OCI-LY7 (cell line): ENCODE data around the gene ABR. TPM values are rescaled to one million over a fixed set of nuclear protein-coding genes. Genes with fewer than 3 reads are reported as not detected.

ENCODE experiments used
- BruUV-seq: library from RNA; stranded (reverse); fragments of 400-500 nt; replicated peaks from 2 replicates; lab custom pipeline; 2021; lab: Mats Ljungman, UMichigan
- CTCF ChIA-PET: fragments of 300-600 bp; sonication (Branson Sonifier 250); formaldehyde crosslinking; loops from one replicate; lab custom pipeline; 2022; ENCODE audit warnings: antibody characterized with exemption; ENCODE audit not compliant: unreplicated experiment; lab: Charles Lee
- POLR2A ChIA-PET: fragments of 300-600 bp; sonication (Branson Sonifier 250); formaldehyde crosslinking; loops from one replicate; lab custom pipeline; 2022; ENCODE audit warnings: antibody characterized with exemption; lab: Charles Lee
- DNase-seq: peaks from one replicate; pipeline ENCODE4 v3.0.0-alpha.2; 2015; ENCODE audit warnings: low spot score
- H2AFZ ChIP-seq: fragments of 200-600 bp; sonication (generic), shearing (Covaris generic); 2 replicates; pipeline ENCODE4 v1.6.1; 2014; ENCODE audit warnings: mild to moderate bottlenecking, antibody characterized with exemption, low read length, moderate library complexity
- H3K27ac ChIP-seq: fragments of 200-600 bp; sonication (generic); 2 replicates; pipeline ENCODE4 v1.5.1; 2014; ENCODE audit warnings: mixed run types, low read depth, mild to moderate bottlenecking, moderate library complexity, low read length, inconsistent platforms; ENCODE audit not compliant: poor library complexity, severe bottlenecking
- H3K36me3 ChIP-seq: fragments of 200-600 bp; sonication (generic); 2 replicates; pipeline ENCODE4 v1.6.1; 2014; ENCODE audit warnings: mild to moderate bottlenecking, antibody characterized with exemption, low read length, moderate library complexity, mixed read lengths; ENCODE audit not compliant: insufficient read depth
- H3K4me1 ChIP-seq: fragments of 200-600 bp; sonication (generic); 2 replicates; pipeline ENCODE4 v1.5.1; 2014; ENCODE audit warnings: mild to moderate bottlenecking, low read length; ENCODE audit not compliant: insufficient read depth, poor library complexity, severe bottlenecking
- H3K4me2 ChIP-seq: fragments of 200-600 bp; sonication (generic); 2 replicates; pipeline ENCODE4 v1.6.1; 2014; ENCODE audit warnings: mild to moderate bottlenecking, low read length
- H3K4me3 ChIP-seq: fragments of 200-600 bp; sonication (generic); 2 replicates; pipeline ENCODE4 v1.5.1; 2014; ENCODE audit warnings: mild to moderate bottlenecking, low read depth, low read length; ENCODE audit not compliant: poor library complexity, severe bottlenecking
- H3K79me2 ChIP-seq: fragments of 200-600 bp; sonication (generic); 2 replicates; pipeline ENCODE4 v1.6.1; 2016; ENCODE audit warnings: low read depth, mild to moderate bottlenecking, low read length, moderate library complexity, mixed read lengths; ENCODE audit not compliant: insufficient read depth
- H3K9me2 ChIP-seq: fragments of 200-600 bp; sonication (generic); 2 replicates; pipeline ENCODE4 v1.6.1; 2016; ENCODE audit warnings: mild to moderate bottlenecking, low read length, mixed read lengths; ENCODE audit not compliant: insufficient read depth
- H3K9me3 ChIP-seq: fragments of 200-600 bp; sonication (generic); 2 replicates; pipeline ENCODE4 v1.6.1; 2014; ENCODE audit warnings: mild to moderate bottlenecking, mixed run types, low read length, mixed read lengths
- H4K20me1 ChIP-seq: fragments of 200-600 bp; sonication (generic); 2 replicates; pipeline ENCODE4 v1.6.1; 2014; ENCODE audit warnings: mild to moderate bottlenecking, antibody characterized with exemption, low read length, moderate library complexity, mixed read lengths; ENCODE audit not compliant: insufficient read depth
- EZH2phosphoT487 ChIP-seq: fragments of 200-600 bp; sonication (generic); IDR thresholded peaks from 2 replicates; pipeline ENCODE4 v1.6.1; 2018; ENCODE audit warnings: low read depth, borderline replicate concordance, mild to moderate bottlenecking, mixed run types, antibody characterized with exemption, low read length, moderate library complexity, mixed read lengths
- intact Hi-C: fragments of 100-400 bp; cut with micrococcal nuclease; formaldehyde crosslinking; loops from one replicate; pipeline ENCODE4 v1.10.0; 2022; ENCODE audit not compliant: unreplicated experiment
- total RNA-seq, 2 experiments: library from RNA; depleted of rRNA in 1 of 2; stranded (reverse); fragments of >200 nt in 1 of 2; shearing (Covaris generic) in 1 of 2; gene quantifications; 2 replicates each; pipeline ENCODE4 v1.2.3, GENCODE V29; 2014 to 2022
- TF ChIP-seq, protein P1 (sequence below): fragments of 200-600 bp; sonication (generic); conservative IDR thresholded peaks from 2 replicates; pipeline ENCODE4 v1.5.1; 2014; ENCODE audit warnings: mild to moderate bottlenecking, antibody characterized with exemption, low read length, moderate library complexity, mixed read lengths

ABR gene
- total RNA-seq, 2 experiments from 2014 or later = 164 to 181 TPM

DNA sequence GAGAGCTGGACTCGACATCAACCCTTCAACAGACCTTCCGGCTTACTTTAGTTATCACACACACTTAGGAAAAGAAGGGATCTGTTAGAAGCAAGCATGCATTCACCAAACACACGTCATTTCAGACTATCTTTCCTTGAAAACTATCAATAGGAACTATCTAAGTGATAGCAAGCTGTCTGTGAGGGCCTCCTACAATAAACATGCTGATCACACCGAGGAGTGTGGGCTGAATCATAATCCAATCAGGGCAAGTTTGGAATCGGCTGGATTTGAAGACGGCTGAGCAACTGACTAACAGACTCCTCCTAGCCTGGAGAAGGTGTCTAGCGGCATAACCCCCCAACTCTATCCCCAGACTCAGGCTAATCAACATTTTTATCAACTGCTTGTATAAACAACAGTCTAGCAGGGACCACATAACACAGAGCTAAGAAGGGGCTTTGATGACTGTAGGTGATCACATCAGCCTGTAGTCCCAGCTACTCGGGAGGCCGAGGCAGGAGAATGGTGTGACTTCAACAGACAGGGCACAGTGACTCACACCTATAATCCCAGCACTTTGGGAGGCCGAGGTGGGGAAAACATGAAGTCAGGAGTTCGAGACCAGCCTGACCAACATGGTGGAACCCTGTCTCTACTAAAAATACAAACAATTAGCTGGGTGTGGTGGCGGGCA lies 214.3 kb downstream of the ABR start:
- CTCF ChIA-PET = no interaction called here
- no peak overlapping the region for H3K4me3 ChIP-seq

DNA sequence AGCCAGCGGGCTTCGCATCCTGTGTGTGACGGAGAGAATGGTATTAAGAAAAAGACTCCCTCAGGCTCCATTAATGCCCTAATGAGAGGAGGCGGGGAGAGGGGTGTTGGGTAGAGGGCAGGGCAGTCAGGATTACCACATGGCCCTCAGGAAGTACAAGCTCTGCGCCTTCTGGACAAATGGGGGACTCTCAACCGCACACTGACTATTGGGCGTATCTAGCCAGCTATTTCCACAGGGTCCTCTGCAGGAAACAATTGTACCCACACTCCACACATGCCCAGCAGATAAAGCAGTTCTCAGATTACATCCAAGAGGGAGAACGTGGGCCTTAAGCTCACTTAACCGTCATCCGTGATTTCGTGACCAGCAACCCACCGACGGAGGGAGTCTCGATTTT lies 214.9 kb downstream of the ABR start:
- Histone ChIP-seq H3K36me3 (no peaks in the 10 kb centered on the region), H2AFZ (no peak overlapping the region), H3K9me3 (no peaks in the 10 kb centered on the region), H3K4me1 (no peaks in the 10 kb centered on the region), H3K27ac (no peak overlapping the region), H3K4me3 (no peak overlapping the region), H3K79me2 (no peaks in the 10 kb centered on the region), H3K9me2 (no peaks in the 10 kb centered on the region), H4K20me1 (no peaks in the 10 kb centered on the region), H3K4me2 (no peak overlapping the region)
- BruUV-seq = no TSS peak
- TF ChIP-seq, protein P1, sequence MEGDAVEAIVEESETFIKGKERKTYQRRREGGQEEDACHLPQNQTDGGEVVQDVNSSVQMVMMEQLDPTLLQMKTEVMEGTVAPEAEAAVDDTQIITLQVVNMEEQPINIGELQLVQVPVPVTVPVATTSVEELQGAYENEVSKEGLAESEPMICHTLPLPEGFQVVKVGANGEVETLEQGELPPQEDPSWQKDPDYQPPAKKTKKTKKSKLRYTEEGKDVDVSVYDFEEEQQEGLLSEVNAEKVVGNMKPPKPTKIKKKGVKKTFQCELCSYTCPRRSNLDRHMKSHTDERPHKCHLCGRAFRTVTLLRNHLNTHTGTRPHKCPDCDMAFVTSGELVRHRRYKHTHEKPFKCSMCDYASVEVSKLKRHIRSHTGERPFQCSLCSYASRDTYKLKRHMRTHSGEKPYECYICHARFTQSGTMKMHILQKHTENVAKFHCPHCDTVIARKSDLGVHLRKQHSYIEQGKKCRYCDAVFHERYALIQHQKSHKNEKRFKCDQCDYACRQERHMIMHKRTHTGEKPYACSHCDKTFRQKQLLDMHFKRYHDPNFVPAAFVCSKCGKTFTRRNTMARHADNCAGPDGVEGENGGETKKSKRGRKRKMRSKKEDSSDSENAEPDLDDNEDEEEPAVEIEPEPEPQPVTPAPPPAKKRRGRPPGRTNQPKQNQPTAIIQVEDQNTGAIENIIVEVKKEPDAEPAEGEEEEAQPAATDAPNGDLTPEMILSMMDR = no peak
- no peak for TF ChIP-seq EZH2phosphoT487
- CTCF ChIA-PET = no interaction called here
- DNase-seq = no peak
- POLR2A ChIA-PET = no interaction called here
- intact Hi-C loops = no loop called here

More for the DNA sequence above, 214.3 kb downstream of the ABR start:
- no peak for DNase-seq
- intact Hi-C loops = no loop called here
- TF ChIP-seq, protein P1 = no peak
- no peak for TF ChIP-seq EZH2phosphoT487
- no peak overlapping the region for H2AFZ ChIP-seq
- H3K9me3 ChIP-seq = no peaks in the 10 kb centered on the region
- BruUV-seq = no TSS peak
- H3K36me3 ChIP-seq = no peaks in the 10 kb centered on the region
- no peak overlapping the region for H3K4me2 ChIP-seq
- H3K9me2 ChIP-seq = no peaks in the 10 kb centered on the region
- no peaks in the 10 kb centered on the region for H3K4me1 ChIP-seq
- no peaks in the 10 kb centered on the region for H4K20me1 ChIP-seq
- H3K79me2 ChIP-seq = no peaks in the 10 kb centered on the region
- POLR2A ChIA-PET = interaction anchor here (0.6 kb wide), 1 partner anchor 213 kb away, joined by 3 read pairs; no protein-coding TSS in a partner anchor
- no peak overlapping the region for H3K27ac ChIP-seq

DNA sequence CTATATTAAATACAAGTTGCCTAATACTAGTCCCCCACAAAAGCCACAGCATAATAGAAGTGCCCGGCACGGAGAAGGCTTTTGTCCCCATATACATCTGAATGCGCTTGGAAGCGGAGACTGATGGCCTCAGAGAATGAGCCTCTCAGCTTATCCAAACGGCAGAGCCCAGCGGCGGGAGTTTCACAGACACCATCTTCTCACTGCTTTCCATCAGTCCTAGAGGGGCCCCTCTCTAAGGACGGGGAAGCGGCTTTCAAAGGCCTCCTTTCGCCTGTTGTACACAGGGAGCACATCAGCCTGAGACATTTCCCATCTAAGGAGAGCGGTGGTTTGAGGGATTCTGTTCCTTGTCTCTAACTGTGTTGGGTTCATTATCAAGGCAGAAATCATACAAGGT lies 217.1 kb downstream of the ABR start:
- BruUV-seq = no TSS peak
- Histone ChIP-seq H3K4me3 (no peak overlapping the region), H3K36me3 (no peaks in the 10 kb centered on the region), H2AFZ (no peak overlapping the region), H3K9me2 (no peaks in the 10 kb centered on the region), H3K79me2 (no peaks in the 10 kb centered on the region), H3K9me3 (no peaks in the 10 kb centered on the region), H3K4me1 (no peaks in the 10 kb centered on the region), H3K4me2 (no peak overlapping the region), H3K27ac (no peak overlapping the region), H4K20me1 (no peaks in the 10 kb centered on the region)
- ChIA-PET POLR2A (interaction anchor here (0.6 kb wide), 1 partner anchor 17 kb away, joined by 3 read pairs; no protein-coding TSS in a partner anchor), CTCF (no interaction called here)
- no peak for DNase-seq
- no peak for TF ChIP-seq EZH2phosphoT487
- TF ChIP-seq, protein P1 = no peak
- intact Hi-C loops = no loop called here
